NT2/D1 (cell line): ENCODE data around the gene NYNRIN.

Source experiments
- SUZ12 ChIP-seq: IDR thresholded peaks from 2 replicates; pipeline ENCODE4 v1.6.1; 2011; ENCODE audit not compliant: insufficient read length, insufficient read depth; ENCODE audit errors: extremely low read depth
- YY1 ChIP-seq: IDR thresholded peaks from 2 replicates; pipeline ENCODE4 v1.6.1; 2011; ENCODE audit not compliant: insufficient read length, insufficient read depth

GRCh38 chr14:24370748-24371147, 28.1 kb upstream of the NYNRIN start:
- no peak for TF ChIP-seq YY1
- TF ChIP-seq SUZ12, result no peak
